Breast epithelium (tissue), 3 donors: ENCODE measurements around the gene CPTP.

Experiments
- CTCF ChIP-seq, 3 donors: fragments of 450-650 bp; IDR thresholded peaks; one replicate each; pipeline ENCODE4 v1.5.1; 2016 to 2017; ENCODE audit warnings: antibody characterized with exemption in 3 of 3, mild to moderate bottlenecking in 3 of 3, moderate library complexity in 3 of 3
- POLR2A ChIP-seq: fragments of 450-650 bp; IDR thresholded peaks from one replicate; pipeline ENCODE4 v1.6.1; 2016; ENCODE audit warnings: antibody characterized with exemption, mild to moderate bottlenecking, moderate library complexity

GRCh38 chr1:1303736-1304135, 20.9 kb upstream of the CPTP start:
- TF ChIP-seq CTCF (IDR thresholded peaks at IDR 0.05) (no peak), POLR2A (no peak)
